ENCODE measurements around the gene PNO1. TPM values are rescaled to one million over a fixed set of nuclear protein-coding genes. Genes with fewer than 3 reads are reported as not detected.

Gene PNO1
- 16.2 to 22.5 TPM (median 18.8 TPM) in 3 replicates for polyA plus RNA-seq
- 36.7 TPM for polyA plus RNA-seq (2011; ENCODE audit: low read depth)
- 15.8 and 22.6 TPM in 2 replicates for polyA plus RNA-seq (2011; cell fraction: cytosol; rRNA removed)
- 11.1 and 13.6 TPM in 2 replicates for polyA plus RNA-seq (2011; cell fraction: nucleus; rRNA removed)
- polyA plus RNA-seq (2012; ENCODE audit: low replicate concordance), result 19.1 and 21.6 TPM in 2 replicates
- polyA minus RNA-seq, result 2.7 to 7.1 TPM (median 3.4 TPM) in 3 replicates
- polyA minus RNA-seq (2011; cell fraction: cytosol; rRNA and poly(A)+ RNA removed), result 5.6 TPM
- 3.2 and 3.5 TPM in 2 replicates for polyA minus RNA-seq (2011; cell fraction: nucleus; rRNA and poly(A)+ RNA removed)

- H3K4me3 ChIP-seq (ENCODE audit: control insufficient read depth in 2 of 3, extremely low read depth in 1 of 3, insufficient read depth in 2 of 3, low read depth in 1 of 3, low read length in 3 of 3), result peak within 1 kb of the TSS; percentile 74 to 97 (median 78)
- H3K9me3 ChIP-seq (ENCODE audit: control insufficient read depth, low read depth, low read length), result no peaks in the 10 kb centered on the region
- peak within 1 kb of the TSS; percentile 99 for H3K9ac ChIP-seq (ENCODE audit: control insufficient read depth, extremely low read depth, insufficient read depth, low read length)
- H3K9me1 ChIP-seq (ENCODE audit: control insufficient read depth, extremely low read depth, insufficient read depth, low read length), result no peaks in the 10 kb centered on the region
- peaks cover 10% of the 10 kb centered on the region for H3K4me1 ChIP-seq (ENCODE audit: control insufficient read depth, extremely low read depth, insufficient read depth, low read length)
- dilution Hi-C loops (cut with MboI; ENCODE audit: extremely low pct_ligation_motif_present, low sequenced_read_pairs), result no loop called here
- DNase-seq (ENCODE audit: low read depth, low spot score) (peak; percentile 66), FAIRE-seq (peak; percentile 74)
- peak within 1 kb of the TSS; percentile 99 for H2AFZ ChIP-seq (ENCODE audit: control insufficient read depth, low read length)
- no peaks in the 10 kb centered on the region for H3K27me3 ChIP-seq (ENCODE audit: control insufficient read depth, extremely low read depth, insufficient read depth, low read length)
- peaks cover 48% of the 10 kb centered on the region for H3K79me2 ChIP-seq (ENCODE audit: control insufficient read depth, insufficient read depth, low read length)
- H3K27ac ChIP-seq (ENCODE audit: control insufficient read depth, insufficient read depth, low read length), result peak within 1 kb of the TSS; percentile 100
- peak within 1 kb of the TSS; percentile 93 for H3K4me2 ChIP-seq (ENCODE audit: control insufficient read depth, extremely low read depth, insufficient read depth, low read depth, low read length)
- H4K20me1 ChIP-seq (ENCODE audit: control insufficient read depth, extremely low read depth, insufficient read depth, low read length), result no peaks in the 10 kb centered on the region
- TF ChIP-seq EZH2 (IDR thresholded peaks at IDR 0.05; ENCODE audit: low read length), result no peak
- no peak for TF ChIP-seq CTCF (optimal IDR thresholded peaks at IDR 0.05 in 1 of 3, IDR thresholded peaks at IDR 0.05 in 1 of 3, conservative IDR thresholded peaks at IDR 0.05 in 1 of 3; ENCODE audit: extremely low read depth in 1 of 3, insufficient read depth in 2 of 3, low read length in 3 of 3)
- H3K36me3 ChIP-seq (ENCODE audit: control insufficient read depth in 2 of 2, extremely low read depth in 1 of 2, insufficient read depth in 2 of 2, low read length in 2 of 2), result peaks cover 4 to 15% of the 10 kb centered on the region in 2 experiments
Measured at GRCh38 chr2:68157402-68158133, at the start of gene PNO1. PNO1 (plus strand) TSS chr2:68157888; CDS start chr2:68157935, 47 bp downstream.

DNA sequence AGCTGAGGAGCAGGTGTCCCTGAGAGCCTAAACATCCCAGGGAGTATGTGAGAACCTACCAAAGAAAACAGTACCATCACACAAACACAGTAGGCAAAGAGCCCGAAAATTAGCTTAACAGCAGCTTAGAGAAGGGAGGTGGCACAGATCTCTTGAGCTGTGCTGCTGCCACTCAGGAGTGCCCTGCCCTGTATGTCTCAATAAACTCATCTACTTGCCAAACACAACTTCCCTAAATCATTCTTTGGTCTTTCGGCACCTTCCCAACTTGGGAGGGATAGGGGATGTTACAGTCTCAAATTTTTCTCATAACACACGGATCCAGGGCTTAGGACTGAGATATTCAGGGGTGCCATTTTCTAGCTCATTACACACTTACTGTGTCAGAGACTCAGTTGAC, 49.6 kb upstream of the PNO1 start:
- H3K79me2 ChIP-seq (ENCODE audit: control insufficient read depth, insufficient read depth, low read length), result no peaks in the 10 kb centered on the region
- H3K9me3 ChIP-seq (ENCODE audit: control insufficient read depth, low read depth, low read length), result no peaks in the 10 kb centered on the region
- no peak overlapping the region for H3K9ac ChIP-seq (ENCODE audit: control insufficient read depth, extremely low read depth, insufficient read depth, low read length)
- no peak overlapping the region for H3K4me2 ChIP-seq (ENCODE audit: control insufficient read depth, extremely low read depth, insufficient read depth, low read depth, low read length)
- no peaks in the 10 kb centered on the region for H3K27me3 ChIP-seq (ENCODE audit: control insufficient read depth, extremely low read depth, insufficient read depth, low read length)
- H3K27ac ChIP-seq (ENCODE audit: control insufficient read depth, insufficient read depth, low read length), result no peak overlapping the region
- H3K4me3 ChIP-seq (ENCODE audit: control insufficient read depth in 2 of 3, extremely low read depth in 1 of 3, insufficient read depth in 2 of 3, low read depth in 1 of 3, low read length in 3 of 3), result no peak overlapping the region
- H2AFZ ChIP-seq (ENCODE audit: control insufficient read depth, low read length), result no peak overlapping the region
- no peak for FAIRE-seq
- no peaks in the 10 kb centered on the region for H3K4me1 ChIP-seq (ENCODE audit: control insufficient read depth, extremely low read depth, insufficient read depth, low read length)
- no peaks in the 10 kb centered on the region for H3K36me3 ChIP-seq (ENCODE audit: control insufficient read depth in 2 of 2, extremely low read depth in 1 of 2, insufficient read depth in 2 of 2, low read length in 2 of 2)
- TF ChIP-seq EZH2 (IDR thresholded peaks at IDR 0.05; ENCODE audit: low read length) (no peak), CTCF (optimal IDR thresholded peaks at IDR 0.05 in 1 of 3, IDR thresholded peaks at IDR 0.05 in 1 of 3, conservative IDR thresholded peaks at IDR 0.05 in 1 of 3; ENCODE audit: extremely low read depth in 1 of 3, insufficient read depth in 2 of 3, low read length in 3 of 3) (no peak)
- no peaks in the 10 kb centered on the region for H3K9me1 ChIP-seq (ENCODE audit: control insufficient read depth, extremely low read depth, insufficient read depth, low read length)
- H4K20me1 ChIP-seq (ENCODE audit: control insufficient read depth, extremely low read depth, insufficient read depth, low read length), result no peaks in the 10 kb centered on the region
- no peak for DNase-seq (ENCODE audit: low read depth, low spot score)
- dilution Hi-C loops (cut with MboI; ENCODE audit: extremely low pct_ligation_motif_present, low sequenced_read_pairs), result no loop called here
